Keratinocyte (primary cell): ENCODE measurements around the gene AGO1. TPM values are rescaled to one million over a fixed set of nuclear protein-coding genes. Genes with fewer than 3 reads are reported as not detected.
A peak's percentile ranks its signal among the peaks of the same experiment; 100 is the strongest.

Experiments used
- DNase-seq: peaks from one replicate; pipeline ENCODE4 v3.0.0-alpha.2; 2011; ENCODE audit warnings: low read depth, missing footprints, low spot score
- FAIRE-seq: peaks from 2 replicates; lab custom pipeline; 2011; peaks lifted over from hg19 to GRCh38; lab: Jason Lieb, UNC
- H2AFZ ChIP-seq: 2 replicates; pipeline ENCODE4 v1.6.0; 2012; ENCODE audit warnings: low read length, control low read depth, inconsistent platforms; ENCODE audit not compliant: control insufficient read depth
- H3K27ac ChIP-seq: 2 replicates; pipeline ENCODE4 v1.5.1; 2011; ENCODE audit warnings: low read length; ENCODE audit not compliant: control insufficient read depth, insufficient read depth
- H3K27me3 ChIP-seq: 3 replicates; pipeline ENCODE4 v1.6.0; 2011; ENCODE audit warnings: low read length; ENCODE audit not compliant: control insufficient read depth, insufficient read depth; ENCODE audit errors: extremely low read depth
- H3K36me3 ChIP-seq, 2 experiments: 2 replicates in 1 of 2; 3 replicates in 1 of 2; pipeline ENCODE4 v1.5.1; 2011; ENCODE audit warnings: low read length in 2 of 2, mild to moderate bottlenecking in 1 of 2; ENCODE audit not compliant: control insufficient read depth in 2 of 2, insufficient read depth in 2 of 2; ENCODE audit errors: extremely low read depth in 1 of 2
- H3K4me1 ChIP-seq: 3 replicates; pipeline ENCODE4 v1.5.1; 2011; ENCODE audit warnings: low read length; ENCODE audit not compliant: control insufficient read depth, insufficient read depth; ENCODE audit errors: extremely low read depth
- H3K4me2 ChIP-seq: 3 replicates; pipeline ENCODE4 v1.6.0; 2011; ENCODE audit warnings: low read depth, low read length; ENCODE audit not compliant: control insufficient read depth, insufficient read depth; ENCODE audit errors: extremely low read depth
- H3K4me3 ChIP-seq, 3 experiments: fragments of 200-600 bp in 1 of 3; sonication (generic) in 1 of 3; 2 replicates in 2 of 3; 3 replicates in 1 of 3; pipeline ENCODE4 v1.5.1; 2011 to 2016; ENCODE audit warnings: low read length in 3 of 3, mild to moderate bottlenecking in 3 of 3, control low read depth in 2 of 3, inconsistent platforms in 1 of 3, low read depth in 1 of 3, mixed read lengths in 1 of 3, mixed run types in 1 of 3, moderate library complexity in 1 of 3; ENCODE audit not compliant: control insufficient read depth in 2 of 3, insufficient read depth in 2 of 3; ENCODE audit errors: extremely low read depth in 1 of 3
- H3K79me2 ChIP-seq: 2 replicates; pipeline ENCODE4 v1.6.0; 2012; ENCODE audit warnings: low read length; ENCODE audit not compliant: control insufficient read depth, insufficient read depth
- H3K9ac ChIP-seq: 3 replicates; pipeline ENCODE4 v1.6.0; 2011; ENCODE audit warnings: low read length; ENCODE audit not compliant: control insufficient read depth, insufficient read depth; ENCODE audit errors: extremely low read depth
- H3K9me1 ChIP-seq: 3 replicates; pipeline ENCODE4 v1.6.0; 2011; ENCODE audit warnings: low read length; ENCODE audit not compliant: control insufficient read depth, insufficient read depth; ENCODE audit errors: extremely low read depth
- H3K9me3 ChIP-seq: 2 replicates; pipeline ENCODE4 v1.5.1; 2012; ENCODE audit warnings: low read depth, low read length; ENCODE audit not compliant: control insufficient read depth
- H4K20me1 ChIP-seq: 3 replicates; pipeline ENCODE4 v1.6.0; 2011; ENCODE audit warnings: low read length; ENCODE audit not compliant: control insufficient read depth, insufficient read depth; ENCODE audit errors: extremely low read depth
- EZH2 ChIP-seq: IDR thresholded peaks from one replicate; pipeline ENCODE4 v1.6.1; 2012; ENCODE audit warnings: inconsistent platforms, mild to moderate bottlenecking, low read length, moderate library complexity
- dilution Hi-C: fragments of 300-500 bp; cut with MboI; formaldehyde crosslinking; loops from one replicate; pipeline ENCODE4 v1.7.0; 2020; ENCODE audit warnings: low sequenced_read_pairs; ENCODE audit not compliant: extremely low pct_ligation_motif_present
- polyA plus RNA-seq, 5 experiments: library from polyadenylated mRNA; depleted of rRNA in 3 of 5; stranded (reverse) in 3 of 5; stranded (forward) in 1 of 5; unstranded in 1 of 5; fragments of >200 nt; gene quantifications; 1 replicate in 1 of 5; 2 replicates in 3 of 5; 3 replicates in 1 of 5; pipeline versions ENCODE4 v1.2.1 to v1.2.3, GENCODE V29; 2011 to 2012; ENCODE audit warnings: missing spikeins in 2 of 5, low read depth in 1 of 5, low replicate concordance in 1 of 5
- TF ChIP-seq, protein P1 (sequence below), 3 experiments: IDR thresholded peaks in 1 of 3; conservative IDR thresholded peaks in 1 of 3; optimal IDR thresholded peaks in 1 of 3; 2 replicates in 2 of 3; 3 replicates in 1 of 3; pipeline versions ENCODE3 to v1.5.1; 2011; ENCODE audit warnings: low read length in 3 of 3, mild to moderate bottlenecking in 3 of 3, moderate library complexity in 2 of 3, control low read depth in 1 of 3, inconsistent platforms in 1 of 3; ENCODE audit not compliant: insufficient read depth in 2 of 3; ENCODE audit errors: extremely low read depth in 1 of 3

Gene AGO1
- polyA plus RNA-seq, 1 donor (not counting 4 experiments of a cell fraction or from before 2014, with no cell fraction given), result 5.7 TPM

DNA sequence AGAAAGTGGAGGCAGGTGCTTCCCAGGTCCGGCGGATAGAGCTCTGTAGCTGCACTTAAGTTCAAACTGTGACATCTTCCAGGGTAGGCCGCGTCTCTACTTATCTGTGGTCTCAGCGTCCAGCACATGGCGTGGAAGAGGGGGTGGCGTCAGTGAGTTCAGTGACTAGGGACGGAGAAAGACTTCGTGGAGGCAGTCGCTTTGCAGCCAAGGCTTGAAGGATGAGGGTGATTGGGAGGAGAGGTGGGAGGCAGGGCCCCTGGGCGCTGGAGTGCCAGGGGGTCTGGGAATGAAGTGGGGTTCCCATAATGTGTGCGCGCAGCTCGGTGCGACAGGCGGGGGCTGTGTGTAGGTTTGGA lies 444 bp upstream of the AGO1 start:
- Histone ChIP-seq H3K4me1 (no peaks in the 10 kb centered on the region), H3K27me3 (no peaks in the 10 kb centered on the region), H3K4me2 (peak overlapping the region; percentile 71), H3K9ac (no peak overlapping the region), H3K9me1 (peaks cover 3% of the 10 kb centered on the region), H3K36me3 (no peaks in the 10 kb centered on the region), H3K27ac (no peak overlapping the region), H4K20me1 (no peaks in the 10 kb centered on the region), H3K79me2 (peaks cover 7% of the 10 kb centered on the region), H3K4me3 (peak overlapping the region in 1 of 3 experiments; percentile 16), H2AFZ (no peak overlapping the region), H3K9me3 (no peaks in the 10 kb centered on the region)
- no peak for FAIRE-seq
- DNase-seq, result no peak
- dilution Hi-C loops, result no loop called here
- TF ChIP-seq, protein P1, sequence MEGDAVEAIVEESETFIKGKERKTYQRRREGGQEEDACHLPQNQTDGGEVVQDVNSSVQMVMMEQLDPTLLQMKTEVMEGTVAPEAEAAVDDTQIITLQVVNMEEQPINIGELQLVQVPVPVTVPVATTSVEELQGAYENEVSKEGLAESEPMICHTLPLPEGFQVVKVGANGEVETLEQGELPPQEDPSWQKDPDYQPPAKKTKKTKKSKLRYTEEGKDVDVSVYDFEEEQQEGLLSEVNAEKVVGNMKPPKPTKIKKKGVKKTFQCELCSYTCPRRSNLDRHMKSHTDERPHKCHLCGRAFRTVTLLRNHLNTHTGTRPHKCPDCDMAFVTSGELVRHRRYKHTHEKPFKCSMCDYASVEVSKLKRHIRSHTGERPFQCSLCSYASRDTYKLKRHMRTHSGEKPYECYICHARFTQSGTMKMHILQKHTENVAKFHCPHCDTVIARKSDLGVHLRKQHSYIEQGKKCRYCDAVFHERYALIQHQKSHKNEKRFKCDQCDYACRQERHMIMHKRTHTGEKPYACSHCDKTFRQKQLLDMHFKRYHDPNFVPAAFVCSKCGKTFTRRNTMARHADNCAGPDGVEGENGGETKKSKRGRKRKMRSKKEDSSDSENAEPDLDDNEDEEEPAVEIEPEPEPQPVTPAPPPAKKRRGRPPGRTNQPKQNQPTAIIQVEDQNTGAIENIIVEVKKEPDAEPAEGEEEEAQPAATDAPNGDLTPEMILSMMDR (optimal IDR thresholded peaks at IDR 0.05 in 1 of 3, IDR thresholded peaks at IDR 0.05 in 1 of 3, conservative IDR thresholded peaks at IDR 0.05 in 1 of 3; ENCODE audit: extremely low read depth in 1 of 3, insufficient read depth in 2 of 3, low read length in 3 of 3), result no peak
- TF ChIP-seq EZH2, result no peak

DNA sequence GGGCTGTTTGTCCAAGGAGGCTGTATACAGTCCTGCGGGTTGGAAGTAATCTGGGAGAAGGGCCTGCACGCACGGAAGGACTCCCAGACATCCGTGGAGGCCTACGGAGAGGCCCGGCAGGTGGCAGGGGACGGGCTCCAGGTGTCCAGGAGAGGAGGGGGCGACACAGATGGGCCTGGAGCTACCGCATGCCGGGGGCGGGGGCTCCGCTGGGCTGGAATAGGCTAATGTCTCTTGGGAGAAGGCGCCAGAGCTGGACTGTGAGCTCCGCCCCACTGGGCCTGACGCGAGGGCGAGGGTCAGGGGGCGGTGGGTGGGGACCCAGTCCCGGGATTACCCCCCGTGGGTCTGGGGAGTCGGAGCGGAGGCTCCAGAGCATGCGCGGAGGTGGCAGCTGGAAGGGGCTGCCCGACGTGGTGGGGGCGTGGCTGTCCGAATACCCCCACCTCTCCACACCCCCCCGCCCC lies 659 bp downstream of the AGO1 start:
- Histone ChIP-seq H3K4me2 (peak overlapping the region; percentile 89), H4K20me1 (no peaks in the 10 kb centered on the region), H3K4me1 (no peaks in the 10 kb centered on the region), H3K9me1 (peaks cover 3% of the 10 kb centered on the region), H3K36me3 (peaks cover 0 to 4% of the 10 kb centered on the region in 2 experiments), H3K9ac (peak overlapping the region; percentile 87), H3K4me3 (peak overlapping the region; percentile 79 to 98 (median 82)), H2AFZ (peak overlapping the region; percentile 94), H3K27me3 (no peaks in the 10 kb centered on the region), H3K27ac (peak overlapping the region; percentile 51), H3K9me3 (no peaks in the 10 kb centered on the region), H3K79me2 (peaks cover 7% of the 10 kb centered on the region)
- dilution Hi-C loops, result no loop called here
- FAIRE-seq (no peak), DNase-seq (no peak)
- TF ChIP-seq, protein P1 (optimal IDR thresholded peaks at IDR 0.05 in 1 of 3, IDR thresholded peaks at IDR 0.05 in 1 of 3, conservative IDR thresholded peaks at IDR 0.05 in 1 of 3; ENCODE audit: extremely low read depth in 1 of 3, insufficient read depth in 2 of 3, low read length in 3 of 3), result no peak
- no peak for TF ChIP-seq EZH2
